Parathyroid adenoma (tissue), 2 donors: ENCODE results near the gene ZNF254.
"Not testable (repeated sequence)": the region's sequence is repeated elsewhere in the genome, so short reads cannot be mapped to it uniquely, and the experiment has no call there.

Experiments
- H2AFZ ChIP-seq: fragments of 300-600 bp; sonication (generic); one replicate; pipeline ENCODE4 v1.7.0; 2017; ENCODE audit warnings: antibody characterized with exemption, mild to moderate bottlenecking
- H3K27ac ChIP-seq: fragments of 300-600 bp; sonication (generic); one replicate; pipeline ENCODE4 v1.7.0; 2017
- H3K27me3 ChIP-seq: fragments of 300-600 bp; sonication (generic); one replicate; pipeline ENCODE4 v1.7.0; 2017; ENCODE audit warnings: low read length; ENCODE audit not compliant: control insufficient read depth, insufficient read depth
- H3K36me3 ChIP-seq: fragments of 300-600 bp; sonication (generic); one replicate; pipeline ENCODE4 v1.7.0; 2017; ENCODE audit warnings: low read length; ENCODE audit not compliant: control insufficient read depth, insufficient read depth
- H3K4me1 ChIP-seq: fragments of 300-600 bp; sonication (generic); one replicate; pipeline ENCODE4 v1.7.0; 2017; ENCODE audit warnings: control low read depth
- H3K4me2 ChIP-seq: fragments of 300-600 bp; sonication (generic); one replicate; pipeline ENCODE4 v1.7.0; 2017; ENCODE audit warnings: low read length
- H3K4me3 ChIP-seq: fragments of 300-600 bp; sonication (generic); one replicate; pipeline ENCODE4 v1.7.0; 2017; ENCODE audit warnings: low read depth, low read length
- H3K79me2 ChIP-seq: fragments of 300-600 bp; sonication (generic); one replicate; pipeline ENCODE4 v1.7.0; 2017; ENCODE audit warnings: control low read depth
- H3K9ac ChIP-seq: fragments of 300-600 bp; sonication (generic); one replicate; pipeline ENCODE4 v1.7.0; 2017; ENCODE audit warnings: mild to moderate bottlenecking
- H3K9me3 ChIP-seq: fragments of 300-600 bp; sonication (generic); one replicate; pipeline ENCODE4 v1.7.0; 2017; ENCODE audit warnings: low read length; ENCODE audit not compliant: control insufficient read depth
- TF ChIP-seq, protein P1 (sequence below): fragments of 300-600 bp; sonication (generic); IDR thresholded peaks from one replicate; pipeline ENCODE4 v1.7.0; 2017; ENCODE audit warnings: antibody characterized with exemption, mild to moderate bottlenecking
- donor health status: primary hyperparathyroidism.

ZNF254 gene

GRCh38 chr19:24086974-24087595, at the start of gene ZNF254:
Gene ZNF254 (plus strand): TSS chr19:24087187. CDS start chr19:24087308, 121 bp downstream.
- Histone ChIP-seq H3K4me2 (peak within 1 kb of the TSS; percentile 80), H3K4me1 (no peaks in the 10 kb centered on the region), H3K9me3 (no peaks in the 10 kb centered on the region), H3K36me3 (no peaks in the 10 kb centered on the region), H3K27ac (peak within 1 kb of the TSS; percentile 78), H3K4me3 (peak within 1 kb of the TSS; percentile 94), H2AFZ (peak within 1 kb of the TSS; percentile 76), H3K9ac (peak within 1 kb of the TSS; percentile 54), H3K27me3 (no peaks in the 10 kb centered on the region), H3K79me2 (peaks cover 7% of the 10 kb centered on the region)
- TF ChIP-seq, protein P1, sequence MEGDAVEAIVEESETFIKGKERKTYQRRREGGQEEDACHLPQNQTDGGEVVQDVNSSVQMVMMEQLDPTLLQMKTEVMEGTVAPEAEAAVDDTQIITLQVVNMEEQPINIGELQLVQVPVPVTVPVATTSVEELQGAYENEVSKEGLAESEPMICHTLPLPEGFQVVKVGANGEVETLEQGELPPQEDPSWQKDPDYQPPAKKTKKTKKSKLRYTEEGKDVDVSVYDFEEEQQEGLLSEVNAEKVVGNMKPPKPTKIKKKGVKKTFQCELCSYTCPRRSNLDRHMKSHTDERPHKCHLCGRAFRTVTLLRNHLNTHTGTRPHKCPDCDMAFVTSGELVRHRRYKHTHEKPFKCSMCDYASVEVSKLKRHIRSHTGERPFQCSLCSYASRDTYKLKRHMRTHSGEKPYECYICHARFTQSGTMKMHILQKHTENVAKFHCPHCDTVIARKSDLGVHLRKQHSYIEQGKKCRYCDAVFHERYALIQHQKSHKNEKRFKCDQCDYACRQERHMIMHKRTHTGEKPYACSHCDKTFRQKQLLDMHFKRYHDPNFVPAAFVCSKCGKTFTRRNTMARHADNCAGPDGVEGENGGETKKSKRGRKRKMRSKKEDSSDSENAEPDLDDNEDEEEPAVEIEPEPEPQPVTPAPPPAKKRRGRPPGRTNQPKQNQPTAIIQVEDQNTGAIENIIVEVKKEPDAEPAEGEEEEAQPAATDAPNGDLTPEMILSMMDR = no peak

DNA sequence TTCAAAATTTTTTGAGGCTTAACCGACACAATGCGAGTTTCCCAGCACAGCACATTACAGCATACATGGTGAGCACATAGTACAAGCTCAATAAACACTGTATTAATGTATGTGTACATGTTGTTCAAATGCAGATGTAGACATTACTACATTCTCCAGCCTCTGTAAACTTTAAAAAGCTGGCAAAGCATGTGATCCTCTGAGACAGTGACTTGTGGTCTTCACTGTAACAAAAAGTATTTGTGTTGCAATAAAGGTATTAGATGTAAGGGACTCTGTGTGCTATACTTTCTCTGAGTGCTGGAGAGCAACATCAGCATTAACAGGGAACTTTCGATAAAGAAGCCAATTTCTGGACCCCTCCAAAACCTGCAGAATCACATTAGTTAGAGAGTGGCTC, 46.4 kb upstream of the ZNF254 start:
- TF ChIP-seq, protein P1 = no peak
- no peaks in the 10 kb centered on the region for H3K36me3 ChIP-seq
- H3K9me3 ChIP-seq = no peaks in the 10 kb centered on the region
- no peak overlapping the region for H3K9ac ChIP-seq
- no peaks in the 10 kb centered on the region for H3K27me3 ChIP-seq
- H3K4me3 ChIP-seq = no peak overlapping the region
- H3K4me2 ChIP-seq = no peak overlapping the region
- H2AFZ ChIP-seq = no peak overlapping the region
- peaks cover 37% of the 10 kb centered on the region for H3K79me2 ChIP-seq
- H3K4me1 ChIP-seq = no peaks in the 10 kb centered on the region
- H3K27ac ChIP-seq = no peak overlapping the region

DNA sequence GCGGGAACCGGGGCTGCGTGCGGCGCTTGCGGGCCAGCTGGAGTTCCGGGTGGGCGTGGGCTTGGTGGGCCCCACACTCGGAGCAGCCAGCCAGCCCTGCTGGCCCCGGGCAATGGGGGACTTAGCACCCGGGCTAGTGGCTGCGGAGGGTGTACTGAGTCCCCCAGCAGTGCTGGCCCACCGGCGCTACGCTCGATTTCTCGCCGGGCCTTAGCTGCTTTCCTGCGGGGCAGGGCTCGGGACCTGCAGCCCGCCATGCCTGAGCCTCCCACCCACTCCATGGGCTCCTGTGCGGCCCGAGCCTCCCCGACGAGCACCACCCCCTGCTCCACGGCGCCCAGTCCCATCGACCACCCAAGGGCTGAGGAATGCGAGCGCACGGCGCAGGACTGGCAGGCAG, 45.7 kb upstream of the ZNF254 start:
- not testable (repeated sequence) for H3K4me1 ChIP-seq, H3K36me3 ChIP-seq, H3K4me3 ChIP-seq, H3K9me3 ChIP-seq, H2AFZ ChIP-seq, H3K9ac ChIP-seq, H3K27ac ChIP-seq, H3K4me2 ChIP-seq, H3K27me3 ChIP-seq
- peaks cover 34% of the 10 kb centered on the region for H3K79me2 ChIP-seq

DNA sequence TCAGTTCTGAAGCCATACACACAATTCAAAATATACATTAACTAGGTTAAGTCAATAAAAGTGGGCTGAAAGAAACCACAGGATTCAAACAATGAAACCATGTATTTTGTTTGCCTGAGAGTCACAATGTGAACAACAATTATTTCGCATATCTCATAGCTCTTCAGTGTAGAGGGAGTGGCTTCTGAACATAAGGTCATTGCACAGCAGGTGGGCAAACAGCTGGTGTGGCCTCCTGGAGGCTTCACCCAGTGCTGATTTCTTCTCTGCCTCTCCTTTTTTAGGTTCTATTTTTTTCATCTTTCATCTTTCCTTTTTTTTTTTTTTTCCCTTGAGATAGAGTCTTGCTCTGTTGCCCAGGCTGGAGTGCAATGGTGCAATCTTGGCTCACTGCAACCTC, 40.4 kb upstream of the ZNF254 start:
- Histone ChIP-seq H3K4me3 (no peak overlapping the region), H3K9ac (no peak overlapping the region), H3K36me3 (no peaks in the 10 kb centered on the region), H3K79me2 (peaks cover 2% of the 10 kb centered on the region), H3K4me2 (no peak overlapping the region), H3K4me1 (no peaks in the 10 kb centered on the region), H2AFZ (no peak overlapping the region), H3K27ac (no peak overlapping the region), H3K27me3 (no peaks in the 10 kb centered on the region), H3K9me3 (no peaks in the 10 kb centered on the region)
- TF ChIP-seq, protein P1 = no peak

DNA sequence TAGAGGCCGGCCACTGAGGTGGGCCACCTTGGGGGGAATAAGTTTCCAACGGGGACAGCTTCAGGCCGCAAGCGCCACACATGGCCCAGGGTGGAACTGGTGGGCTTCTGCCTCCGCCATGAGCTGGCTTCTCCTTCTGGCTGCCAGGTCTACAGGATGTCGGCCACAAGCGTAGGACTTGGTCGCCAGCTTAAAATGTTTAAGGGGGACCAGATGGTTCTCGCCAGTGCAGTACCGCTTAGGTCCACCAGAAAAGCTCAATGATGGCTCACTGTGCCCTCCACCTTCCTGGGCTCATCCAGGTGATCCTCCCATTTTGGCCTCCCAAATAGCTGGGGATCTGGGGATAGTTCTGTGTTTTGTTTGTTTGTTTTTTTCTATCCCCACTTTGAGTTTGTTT, 38.7 kb upstream of the ZNF254 start:
- Histone ChIP-seq H3K9ac (no peak overlapping the region), H3K36me3 (no peaks in the 10 kb centered on the region), H3K4me3 (no peak overlapping the region), H3K4me1 (peaks cover 3% of the 10 kb centered on the region), H3K9me3 (no peaks in the 10 kb centered on the region), H3K79me2 (peaks cover 2% of the 10 kb centered on the region), H2AFZ (no peak overlapping the region), H3K4me2 (no peak overlapping the region), H3K27ac (no peak overlapping the region), H3K27me3 (no peaks in the 10 kb centered on the region)
- TF ChIP-seq, protein P1 = no peak
